Measurements from ENCODE around the gene KRT36.

GRCh38 chr17:41457676-41458075, 32.0 kb downstream of the KRT36 start:
- no peak for TF ChIP-seq CTCF (IDR thresholded peaks at IDR 0.05)
- no peak for TF ChIP-seq POLR2A (IDR thresholded peaks at IDR 0.05)

Measured in Peyer's patch (tissue), 4 donors.